AML-193 (cell line): ENCODE data around the gene KRTAP10-3.
"Not testable (repeated sequence)": the region's sequence is repeated elsewhere in the genome, so short reads cannot be mapped to it uniquely, and the experiment has no call there.

Experiments
- DNase-seq, 2 experiments: peaks; one replicate each; lab custom pipeline; 2025; lab: John Stamatoyannopoulos, UW

KRTAP10-3 gene, protein sequence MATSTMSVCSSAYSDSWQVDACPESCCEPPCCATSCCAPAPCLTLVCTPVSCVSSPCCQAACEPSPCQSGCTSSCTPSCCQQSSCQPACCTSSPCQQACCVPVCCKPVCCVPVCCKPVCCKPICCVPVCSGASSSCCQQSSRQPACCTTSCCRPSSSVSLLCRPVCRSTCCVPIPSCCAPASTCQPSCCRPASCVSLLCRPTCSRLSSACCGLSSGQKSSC

GRCh38 chr21:44558695-44559094 lies at the start of gene KRTAP10-3:
KRTAP10-3 (minus strand) TSS chr21:44558795; CDS start chr21:44558715, 80 bp downstream.
- DNase-seq, result no peak

DNA sequence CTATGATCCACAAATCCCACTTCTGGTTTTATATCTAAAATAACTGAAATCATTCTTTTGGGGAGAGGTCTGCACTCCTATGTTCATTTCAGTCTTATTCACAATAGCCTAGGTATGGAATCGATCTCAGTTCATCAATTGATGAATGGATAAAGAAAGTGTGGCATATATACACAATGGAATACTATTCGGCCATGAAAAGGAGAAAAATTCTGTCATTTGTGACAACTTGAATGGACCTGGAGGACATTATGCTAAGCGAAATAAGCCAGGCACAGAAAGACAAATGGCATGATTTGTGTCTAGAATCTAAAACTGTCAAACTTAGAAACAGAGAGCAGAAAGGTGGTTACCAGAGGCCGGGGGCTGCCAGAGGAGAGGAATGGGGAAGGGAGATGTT lies 47.9 kb upstream of the KRTAP10-3 start:
- no peak for DNase-seq

- no peak for DNase-seq
These were observed 45.3 kb upstream of the KRTAP10-3 start for GRCh38 chr21:44603911-44604310.

GRCh38 chr21:44603109-44603875 lies 44.7 kb upstream of the KRTAP10-3 start:
- DNase-seq, result no peak

GRCh38 chr21:44602463-44602850 lies 43.9 kb upstream of the KRTAP10-3 start:
- DNase-seq, result no peak

DNA sequence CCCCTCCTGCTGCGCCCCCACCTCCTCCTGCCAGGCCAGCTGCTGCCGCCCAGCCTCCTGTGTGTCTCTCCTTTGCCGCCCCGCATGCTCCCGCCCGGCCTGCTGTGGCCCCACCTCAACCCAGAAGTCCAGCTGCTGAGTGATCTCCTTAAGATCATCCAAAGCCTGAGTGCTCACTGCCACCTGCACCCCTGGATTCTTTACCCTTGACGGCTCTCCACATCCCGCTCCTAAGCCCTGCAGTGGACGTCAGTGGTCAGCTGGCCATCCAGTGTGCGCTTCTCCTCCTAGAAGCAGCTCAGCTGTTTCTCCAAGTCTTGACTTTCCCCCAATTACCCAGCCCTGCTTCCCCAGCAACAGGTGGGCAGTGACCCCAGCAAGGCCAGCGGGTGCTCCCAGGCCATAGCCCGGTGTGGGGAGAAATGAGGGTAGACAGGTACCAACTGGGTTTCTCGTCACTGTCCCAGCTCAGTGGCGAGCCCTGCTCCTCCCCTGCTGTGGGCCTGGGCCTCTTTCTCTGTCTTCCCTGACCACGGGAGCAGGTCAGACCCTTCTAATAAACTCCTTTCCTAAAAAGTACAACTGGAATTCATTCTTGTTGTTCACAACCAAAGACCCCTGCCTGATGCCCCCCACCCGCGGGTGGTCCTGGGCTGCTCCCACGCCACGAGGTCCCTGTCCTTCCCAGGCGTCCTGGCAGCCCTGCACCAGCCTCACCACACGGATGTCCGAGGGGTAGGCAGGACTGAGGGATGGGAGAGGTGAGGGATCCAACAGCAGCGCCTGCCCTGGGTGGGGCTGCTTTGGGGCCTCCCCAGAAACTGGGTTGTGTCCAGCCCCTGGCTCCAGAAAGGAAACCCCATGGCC lies 43.2 kb upstream of the KRTAP10-3 start:
- DNase-seq, result no peak

DNA sequence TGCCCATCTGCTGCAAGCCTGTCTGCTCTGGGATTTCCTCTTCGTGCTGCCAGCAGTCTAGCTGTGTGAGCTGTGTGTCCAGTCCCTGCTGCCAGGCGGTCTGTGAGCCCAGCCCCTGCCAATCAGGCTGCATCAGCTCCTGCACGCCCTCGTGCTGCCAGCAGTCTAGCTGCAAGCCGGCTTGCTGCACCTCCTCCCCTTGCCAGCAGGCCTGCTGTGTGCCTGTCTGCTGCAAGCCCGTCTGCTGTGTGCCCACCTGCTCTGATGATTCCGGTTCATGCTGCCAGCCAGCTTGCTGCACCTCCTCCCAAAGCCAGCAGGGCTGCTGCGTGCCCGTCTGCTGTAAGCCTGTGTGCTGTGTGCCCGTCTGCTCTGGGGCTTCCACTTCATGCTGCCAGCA lies 42.5 kb upstream of the KRTAP10-3 start:
- not testable (repeated sequence) for DNase-seq

- not testable (repeated sequence) for DNase-seq
These were observed 41.8 kb upstream of the KRTAP10-3 start, which contains the start of gene KRTAP10-7 for GRCh38 chr21:44600118-44600978. KRTAP10-7 (plus strand) TSS chr21:44600597; CDS start chr21:44600622, 25 bp downstream.

- no peak for DNase-seq
These were observed 40.9 kb upstream of the KRTAP10-3 start for GRCh38 chr21:44599264-44600029.

DNA sequence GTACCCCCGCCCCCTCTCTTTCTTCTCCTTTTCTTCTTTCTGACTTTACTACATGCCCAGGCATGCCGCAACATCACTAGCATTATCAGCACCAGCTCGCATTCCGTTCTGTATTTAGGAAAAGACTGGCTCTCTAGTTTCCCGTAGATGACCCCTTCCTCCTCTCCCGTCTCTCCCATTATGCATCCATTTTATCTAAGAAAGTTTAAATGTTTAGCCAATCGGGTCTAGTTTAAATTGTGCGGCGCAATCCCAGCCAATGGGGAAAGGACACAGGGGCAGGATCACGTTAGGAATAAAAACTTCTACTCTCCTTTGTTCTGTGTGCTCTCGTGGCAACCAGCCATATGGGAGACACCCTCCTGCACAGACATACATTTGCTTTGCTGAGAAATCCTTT lies 39.5 kb upstream of the KRTAP10-3 start:
- no peak for DNase-seq

DNA sequence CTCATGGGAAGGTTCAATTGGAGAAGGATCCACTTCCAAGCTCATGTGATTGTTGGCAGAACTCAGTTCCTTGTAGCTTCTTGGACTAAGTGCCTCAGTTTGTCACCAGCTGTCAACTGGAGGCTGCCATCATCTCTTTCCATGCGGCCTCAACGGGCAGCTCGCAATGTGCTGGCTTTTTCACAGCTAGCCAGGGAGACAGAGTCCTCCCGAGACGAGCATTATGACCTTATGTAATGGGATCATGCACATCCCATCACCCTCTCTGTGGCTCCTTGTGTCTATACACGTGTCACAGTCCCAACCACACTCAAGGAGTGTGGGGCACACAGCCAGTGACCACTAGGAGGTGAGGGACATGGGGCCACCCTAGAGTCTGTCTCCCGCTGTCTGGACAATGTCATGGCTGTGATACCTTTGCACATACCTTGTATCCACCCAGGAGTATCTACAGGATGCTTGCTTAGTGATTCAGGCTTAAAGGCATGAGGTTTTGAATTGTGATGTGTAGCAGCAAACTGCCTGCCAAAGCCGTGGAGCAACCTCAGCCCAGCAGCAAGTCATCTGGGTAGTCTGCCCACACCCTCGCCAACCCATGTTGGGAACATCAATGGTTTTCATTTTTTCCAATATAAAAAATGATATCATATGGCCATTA lies 37.6 kb upstream of the KRTAP10-3 start:
- DNase-seq, result no peak

GRCh38 chr21:44595524-44595923 lies 36.9 kb upstream of the KRTAP10-3 start:
- DNase-seq, result no peak

DNA sequence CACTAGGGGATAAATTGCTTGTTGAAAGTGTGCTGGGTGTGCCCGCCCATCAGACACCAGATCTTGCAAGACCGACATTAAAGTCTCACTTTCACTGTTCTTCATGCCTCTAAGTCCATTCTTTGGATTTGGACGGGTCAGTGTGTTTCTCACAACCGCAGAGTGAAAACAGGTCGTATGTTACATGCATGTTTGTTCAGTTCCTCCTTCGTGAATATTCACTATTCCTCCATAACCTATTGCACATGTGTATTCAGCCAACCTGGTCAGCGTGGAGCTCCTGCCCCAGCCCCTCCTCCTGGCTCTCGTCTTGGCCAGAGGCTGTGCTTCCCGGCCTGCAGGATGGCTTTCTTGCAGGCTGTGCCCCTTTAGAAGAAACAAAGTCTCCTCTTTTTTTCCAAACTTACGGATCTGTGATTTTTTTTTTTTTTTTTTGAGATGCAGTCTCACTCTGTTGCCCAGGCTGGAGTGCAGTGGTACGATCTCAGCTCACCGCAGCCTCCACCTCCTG lies 35.9 kb upstream of the KRTAP10-3 start:
- no peak for DNase-seq

- no peak for DNase-seq
These were observed 35.2 kb upstream of the KRTAP10-3 start for GRCh38 chr21:44593598-44594405.

GRCh38 chr21:44592446-44593311 lies 34.1 kb upstream of the KRTAP10-3 start, which contains the start of gene KRTAP10-6:
KRTAP10-6 (minus strand) TSS chr21:44592505; CDS start chr21:44592484, 21 bp downstream.
- DNase-seq, result no peak

DNA sequence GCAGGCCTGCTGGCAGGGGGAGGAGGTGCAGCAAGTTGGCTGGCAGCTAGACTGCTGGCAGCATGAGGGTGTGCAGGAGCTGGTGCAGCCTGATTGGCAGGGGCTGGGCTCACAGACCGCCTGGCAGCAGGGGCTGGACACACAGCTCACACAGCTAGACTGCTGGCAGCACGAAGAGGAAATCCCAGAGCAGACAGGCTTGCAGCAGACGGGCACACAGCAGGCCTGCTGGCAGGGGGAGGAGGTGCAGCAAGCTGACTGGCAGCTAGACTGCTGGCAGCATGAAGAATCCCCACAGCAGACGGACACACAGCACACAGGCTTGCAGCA lies 33.2 kb upstream of the KRTAP10-3 start:
- DNase-seq, result not testable (repeated sequence)

DNA sequence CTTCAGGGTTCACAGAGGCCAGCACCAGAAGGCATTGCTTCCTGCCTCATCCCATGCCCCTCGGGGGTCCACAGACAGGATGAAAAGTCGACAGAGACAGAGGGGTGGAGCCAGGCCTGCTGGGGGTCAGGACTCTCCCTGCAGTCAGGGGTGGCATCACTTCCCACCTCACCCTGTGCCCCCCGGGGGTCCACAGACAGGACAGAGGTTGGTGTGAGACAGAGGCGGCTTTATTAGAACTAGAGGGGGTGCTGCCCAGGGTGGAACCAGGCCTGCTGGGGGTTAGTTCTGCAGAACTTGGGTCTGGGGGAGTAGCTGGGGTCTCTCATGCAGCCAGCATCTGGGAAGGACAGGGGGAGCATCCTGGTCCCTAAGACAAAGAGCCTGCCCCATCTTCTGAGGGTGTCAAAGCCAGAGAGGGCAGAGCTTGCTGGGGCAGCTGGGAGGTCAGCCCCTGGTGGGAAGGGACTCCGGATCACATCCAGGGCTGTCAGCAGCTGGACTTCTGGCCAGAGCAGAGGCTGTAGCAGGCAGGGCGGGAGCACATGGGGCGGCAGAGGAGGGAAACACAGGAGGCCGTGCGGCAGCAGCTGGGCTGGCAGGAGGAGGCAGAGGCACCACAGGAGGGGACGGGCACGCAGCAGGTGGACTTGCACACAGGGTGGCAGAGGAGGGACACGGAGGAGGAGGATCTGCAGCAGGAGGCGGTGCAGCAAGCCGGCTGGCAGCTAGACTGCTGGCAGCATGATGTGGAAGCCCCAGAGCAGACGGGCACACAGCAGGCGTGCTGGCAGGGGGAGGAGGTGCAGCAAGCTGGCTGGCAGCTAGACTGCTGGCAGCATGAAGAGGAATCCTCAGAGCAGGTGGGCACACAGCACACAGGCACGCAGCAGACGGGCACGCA lies 32.6 kb upstream of the KRTAP10-3 start:
- not testable (repeated sequence) for DNase-seq
